ENCODE results near the gene USP3. TPM values are rescaled to one million over a fixed set of nuclear protein-coding genes. Genes with fewer than 3 reads are reported as not detected.

USP3 gene
- total and polyA plus RNA-seq, 2 of the 13 experiments (the other 11 are each of a cell fraction or from before 2014, with no cell fraction given), result 14.3 to 61.2 TPM

GRCh38 chr15:63491116-63491827, 13.1 kb upstream of the USP3 start (continued):
- no peak for TF ChIP-seq ZSCAN9 (CRISPR knock-in tag; IDR thresholded peaks at IDR 0.05; ENCODE audit: borderline replicate concordance)
- TF ChIP-seq, protein P1, sequence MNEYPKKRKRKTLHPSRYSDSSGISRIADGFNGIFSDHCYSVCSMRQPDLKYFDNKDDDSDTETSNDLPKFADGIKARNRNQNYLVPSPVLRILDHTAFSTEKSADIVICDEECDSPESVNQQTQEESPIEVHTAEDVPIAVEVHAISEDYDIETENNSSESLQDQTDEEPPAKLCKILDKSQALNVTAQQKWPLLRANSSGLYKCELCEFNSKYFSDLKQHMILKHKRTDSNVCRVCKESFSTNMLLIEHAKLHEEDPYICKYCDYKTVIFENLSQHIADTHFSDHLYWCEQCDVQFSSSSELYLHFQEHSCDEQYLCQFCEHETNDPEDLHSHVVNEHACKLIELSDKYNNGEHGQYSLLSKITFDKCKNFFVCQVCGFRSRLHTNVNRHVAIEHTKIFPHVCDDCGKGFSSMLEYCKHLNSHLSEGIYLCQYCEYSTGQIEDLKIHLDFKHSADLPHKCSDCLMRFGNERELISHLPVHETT (CRISPR knock-in tag; conservative IDR thresholded peaks at IDR 0.05), result no peak
- TF ChIP-seq ZNF124 (CRISPR knock-in tag; IDR thresholded peaks at IDR 0.05), result no peak
- TF ChIP-seq PRPF4 (IDR thresholded peaks at IDR 0.05; ENCODE audit: low read depth, low read length, poor library complexity, severe bottlenecking), result no peak
- TF ChIP-seq ZBTB20 (CRISPR knock-in tag; IDR thresholded peaks at IDR 0.05; ENCODE audit: borderline replicate concordance, low read depth), result no peak
- TF ChIP-seq CHCHD3 (CRISPR knock-in tag; IDR thresholded peaks at IDR 0.05), result no peak
- TF ChIP-seq ZNF253 (CRISPR knock-in tag; IDR thresholded peaks at IDR 0.05; ENCODE audit: borderline replicate concordance), result no peak
- TF ChIP-seq WIZ (CRISPR knock-in tag; IDR thresholded peaks at IDR 0.05), result no peak
- no peak for TF ChIP-seq HOXA7 (CRISPR knock-in tag; IDR thresholded peaks at IDR 0.05)

DNA sequence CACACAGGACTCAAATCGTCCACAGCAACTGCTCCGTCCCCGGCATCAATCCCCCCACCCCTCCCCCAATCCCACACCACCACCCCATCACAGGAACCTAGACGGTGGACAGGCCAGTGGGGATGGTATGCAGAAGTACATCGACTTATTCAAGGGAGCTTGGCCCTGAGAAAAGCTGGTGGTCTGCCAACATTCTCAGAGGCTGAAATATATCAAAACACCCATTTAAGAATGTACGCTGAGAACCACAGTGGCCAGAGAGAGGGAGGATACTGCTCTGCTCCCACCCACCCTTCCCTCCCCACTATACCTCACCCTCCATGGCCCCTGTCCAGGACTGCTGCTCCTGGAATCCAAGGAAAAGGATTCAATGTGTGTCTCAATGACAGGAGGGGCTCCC, 12.4 kb upstream of the USP3 start:
- CTCF ChIA-PET (ENCODE audit: low intra/inter-chr PET ratio, low total read pairs), result no interaction called here
- 74% methylated on average over 6 of the region's 6 CpGs for WGBS (ENCODE audit: low lambda C conversion rate)

More for the DNA sequence above, 12.4 kb upstream of the USP3 start:
- FAIRE-seq (no peak), ATAC-seq (no peak), DNase-seq (ENCODE audit: low spot score) (no peak)
- Histone ChIP-seq H3K9me3 (ENCODE audit: low read length) (no peaks in the 10 kb centered on the region), H3K4me3 (replicated peaks in 1 of 3; ENCODE audit: insufficient read depth in 1 of 3, low read depth in 2 of 3, low read length in 3 of 3) (no peak overlapping the region), H3K36me3 (replicated peaks in 1 of 2; ENCODE audit: control insufficient read depth in 1 of 2, insufficient read depth in 2 of 2, low read length in 2 of 2) (no peaks in the 10 kb centered on the region), H3K4me2 (ENCODE audit: low read depth, low read length) (no peak overlapping the region), H3K4me1 (ENCODE audit: insufficient read depth, low read length) (peaks cover 58% of the 10 kb centered on the region), H3K9ac (ENCODE audit: insufficient read depth, low read depth, low read length) (no peak overlapping the region), H3K79me2 (ENCODE audit: insufficient read depth, low read length) (no peaks in the 10 kb centered on the region), H2AFZ (ENCODE audit: low read length) (no peak overlapping the region), H3K27ac (ENCODE audit: extremely low read length, insufficient read depth, low read length) (no peak overlapping the region), H4K20me1 (ENCODE audit: insufficient read depth, low read length) (no peaks in the 10 kb centered on the region), H3K27me3 (ENCODE audit: control insufficient read depth in 1 of 2, insufficient read depth in 2 of 2, low read length in 2 of 2) (peaks cover 0 to 3% of the 10 kb centered on the region in 2 experiments; a peak in 2 of 5 replicates)
- no TSS peak for BruUV-seq (replicated peaks)
- intact Hi-C loops (cut with micrococcal nuclease; ENCODE audit: unreplicated experiment), result no loop called here
- TF ChIP-seq TCF7L2 (IDR thresholded peaks at IDR 0.05; ENCODE audit: low read depth, low read length) (no peak), HNRNPH1 (optimal IDR thresholded peaks at IDR 0.05; ENCODE audit: low read depth, low read length) (no peak), EED (CRISPR knock-in tag; IDR thresholded peaks at IDR 0.05) (no peak), HMG20B (CRISPR knock-in tag; conservative IDR thresholded peaks at IDR 0.05) (no peak), ZSCAN25 (CRISPR knock-in tag; IDR thresholded peaks at IDR 0.05) (no peak), MAZ (IDR thresholded peaks at IDR 0.05; ENCODE audit: borderline replicate concordance, low read depth, low read length) (no peak), MAZ (CRISPR knock-in tag; IDR thresholded peaks at IDR 0.05; ENCODE audit: low read depth) (no peak), BRCA1 (CRISPR knock-in tag; IDR thresholded peaks at IDR 0.05) (no peak), ZNF251 (CRISPR knock-in tag; IDR thresholded peaks at IDR 0.05) (no peak), FOSL1 (CRISPR knock-in tag; IDR thresholded peaks at IDR 0.05; ENCODE audit: borderline replicate concordance) (no peak), RBM22 (optimal IDR thresholded peaks at IDR 0.05; ENCODE audit: low read length) (no peak), RCOR2 (CRISPR knock-in tag; IDR thresholded peaks at IDR 0.05) (no peak), ZC3H4 (CRISPR knock-in tag; IDR thresholded peaks at IDR 0.05; ENCODE audit: borderline replicate concordance) (no peak)
- POLR2A ChIA-PET, result interaction anchor here (2.0 kb wide), 1 partner anchor 12 kb away, joined by 7 read pairs; the partner anchor contains the start of gene USP3
- in situ Hi-C loops (cut with HindIII; ENCODE audit: extremely low pct_ligation_motif_present, low pct_unique_long_range_greater_than_20kb), result no loop called here

All from HepG2 (cell line).